GM19238 (cell line): Measurements from ENCODE around the gene VILL.

Experiments used
- DNase-seq: peaks from one replicate; pipeline ENCODE4 v3.0.0; 2011; ENCODE audit warnings: low spot score; ENCODE audit not compliant: insufficient read length

Gene VILL

GRCh38 chr3:37990527-37990926, at the start of gene VILL:
VILL (plus strand) TSS chr3:37990786; CDS start chr3:37993673, 2,887 bp downstream.
- DNase-seq = no peak

- DNase-seq = no peak
These were observed 48.7 kb upstream of the VILL start for GRCh38 chr3:37941608-37942508.

- no peak for DNase-seq
These were observed 47.9 kb upstream of the VILL start for GRCh38 chr3:37942646-37943045.

GRCh38 chr3:37943126-37943525, 47.5 kb upstream of the VILL start:
- no peak for DNase-seq

- DNase-seq = no peak
These were observed 46.8 kb upstream of the VILL start for GRCh38 chr3:37943631-37944314.

GRCh38 chr3:37944391-37944842, 46.2 kb upstream of the VILL start:
- DNase-seq = no peak

- DNase-seq = no peak
These were observed 45.3 kb upstream of the VILL start for GRCh38 chr3:37945156-37945806.

- DNase-seq = no peak
These were observed 44.6 kb upstream of the VILL start for GRCh38 chr3:37945807-37946530.

GRCh38 chr3:37946531-37946889, 44.1 kb upstream of the VILL start:
- DNase-seq = no peak

GRCh38 chr3:37949866-37950265, 40.7 kb upstream of the VILL start:
- no peak for DNase-seq

GRCh38 chr3:37952564-37952963, 38.0 kb upstream of the VILL start:
- no peak for DNase-seq

GRCh38 chr3:37953226-37953625, 37.4 kb upstream of the VILL start:
- DNase-seq = no peak

- DNase-seq = no peak
These were observed 36.7 kb upstream of the VILL start for GRCh38 chr3:37953707-37954394.

- no peak for DNase-seq
These were observed 35.7 kb upstream of the VILL start for GRCh38 chr3:37954881-37955280.

GRCh38 chr3:37955918-37956707, 34.5 kb upstream of the VILL start:
- no peak for DNase-seq

GRCh38 chr3:37956723-37957538, 33.7 kb upstream of the VILL start:
- no peak for DNase-seq

GRCh38 chr3:37957539-37957936, 33.0 kb upstream of the VILL start:
- DNase-seq = no peak

GRCh38 chr3:37961622-37962431, 28.8 kb upstream of the VILL start:
- no peak for DNase-seq
